Measurements from ENCODE around the gene PPP6R2.

DNA sequence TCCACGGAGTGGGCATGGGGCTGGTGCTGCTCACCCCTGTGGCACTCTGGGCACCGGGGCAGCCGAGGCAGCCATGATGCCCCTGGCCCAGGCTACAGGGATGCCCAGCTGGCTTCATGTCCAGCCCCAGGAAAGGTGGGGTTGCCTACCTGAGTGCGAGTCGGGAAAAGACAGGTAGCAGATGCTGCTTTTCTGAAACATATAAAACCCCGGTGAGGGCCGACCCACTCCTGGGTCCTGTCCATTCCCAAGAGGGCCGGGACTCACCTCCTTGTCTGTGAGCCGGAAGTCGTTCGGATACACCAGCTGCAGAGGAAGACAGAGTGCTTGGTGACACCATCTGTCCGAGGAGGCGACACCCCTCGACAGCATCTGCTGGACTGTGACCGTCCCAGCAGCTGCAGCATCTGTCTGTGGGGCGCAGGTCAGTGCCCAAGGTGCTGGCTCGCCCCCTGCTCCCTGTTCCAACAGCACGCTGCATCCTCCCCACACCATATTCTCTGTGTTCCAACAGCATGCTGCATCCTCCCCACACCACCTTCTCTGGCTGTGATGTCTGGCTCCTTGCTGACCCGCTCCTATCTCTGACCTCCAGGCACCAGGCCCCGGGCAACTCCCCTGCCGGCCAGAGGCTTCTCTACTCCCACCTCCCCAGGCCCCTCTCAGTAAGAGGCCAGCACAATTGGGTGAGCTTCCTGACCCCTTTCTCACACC, 24.3 kb upstream of the PPP6R2 start:
- TF ChIP-seq, protein P1, sequence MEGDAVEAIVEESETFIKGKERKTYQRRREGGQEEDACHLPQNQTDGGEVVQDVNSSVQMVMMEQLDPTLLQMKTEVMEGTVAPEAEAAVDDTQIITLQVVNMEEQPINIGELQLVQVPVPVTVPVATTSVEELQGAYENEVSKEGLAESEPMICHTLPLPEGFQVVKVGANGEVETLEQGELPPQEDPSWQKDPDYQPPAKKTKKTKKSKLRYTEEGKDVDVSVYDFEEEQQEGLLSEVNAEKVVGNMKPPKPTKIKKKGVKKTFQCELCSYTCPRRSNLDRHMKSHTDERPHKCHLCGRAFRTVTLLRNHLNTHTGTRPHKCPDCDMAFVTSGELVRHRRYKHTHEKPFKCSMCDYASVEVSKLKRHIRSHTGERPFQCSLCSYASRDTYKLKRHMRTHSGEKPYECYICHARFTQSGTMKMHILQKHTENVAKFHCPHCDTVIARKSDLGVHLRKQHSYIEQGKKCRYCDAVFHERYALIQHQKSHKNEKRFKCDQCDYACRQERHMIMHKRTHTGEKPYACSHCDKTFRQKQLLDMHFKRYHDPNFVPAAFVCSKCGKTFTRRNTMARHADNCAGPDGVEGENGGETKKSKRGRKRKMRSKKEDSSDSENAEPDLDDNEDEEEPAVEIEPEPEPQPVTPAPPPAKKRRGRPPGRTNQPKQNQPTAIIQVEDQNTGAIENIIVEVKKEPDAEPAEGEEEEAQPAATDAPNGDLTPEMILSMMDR (IDR thresholded peaks at IDR 0.05 in 8 of 11, conservative IDR thresholded peaks at IDR 0.05 in 3 of 11) = no peak
- no peak for TF ChIP-seq POLR2A (IDR thresholded peaks at IDR 0.05)
- TF ChIP-seq POLR2AphosphoS5 (IDR thresholded peaks at IDR 0.05) = peak in 1 of 3 donors; percentile 42

Measured in spleen (tissue), 7 donors.